HG03025 (cell line): ENCODE measurements around the gene CHTF8.
"Not testable (repeated sequence)": the region's sequence is repeated elsewhere in the genome, so short reads cannot be mapped to it uniquely, and the experiment has no call there.

Source experiments
- ATAC-seq: cut with Tn5 transposase; IDR thresholded peaks from one replicate; pipeline ENCODE4 v1.9.1; 2021; ENCODE audit warnings: mild to moderate bottlenecking, moderate library complexity; ENCODE audit not compliant: unreplicated experiment, low FRiP score

Gene CHTF8

DNA sequence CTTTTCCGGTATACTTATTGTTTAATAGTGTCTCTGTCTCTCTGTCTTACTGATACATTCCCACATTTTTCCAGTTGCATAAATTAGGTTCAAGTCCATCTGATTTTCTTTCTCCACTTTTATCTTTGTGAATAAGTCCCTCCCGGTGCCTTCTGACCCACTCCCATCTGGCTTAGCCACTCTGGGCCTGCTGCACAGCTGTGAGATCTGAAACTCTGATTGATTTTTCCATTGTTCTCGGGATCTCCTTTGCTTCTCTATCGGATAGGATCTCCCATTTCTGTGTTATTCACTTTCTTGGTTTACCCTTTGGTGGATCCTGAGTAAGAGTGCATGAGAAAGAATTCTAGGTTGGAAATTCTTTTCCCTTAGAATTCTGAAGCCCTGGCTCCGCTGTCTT, 8.6 kb upstream of the CHTF8 start:
- no peak for ATAC-seq

DNA sequence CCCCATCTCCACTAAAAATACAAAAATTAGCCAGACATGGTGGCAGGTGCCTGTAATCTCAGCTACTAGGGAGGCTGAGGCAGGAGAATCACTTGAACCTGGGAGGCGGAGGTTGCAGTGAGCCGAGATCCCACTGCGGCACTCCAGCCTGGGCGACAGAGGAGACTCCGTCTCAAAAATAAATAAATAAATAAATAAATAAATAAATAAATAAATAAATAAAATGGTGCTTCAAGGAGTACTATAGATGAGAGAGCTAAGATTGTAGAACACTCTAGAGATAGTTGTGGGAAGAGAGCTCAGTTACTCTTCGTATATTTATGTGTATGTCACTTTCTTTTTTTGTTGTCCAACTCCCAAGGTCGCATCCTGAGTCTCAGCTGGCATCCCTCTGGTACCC, 7.1 kb upstream of the CHTF8 start:
- ATAC-seq = not testable (repeated sequence)

DNA sequence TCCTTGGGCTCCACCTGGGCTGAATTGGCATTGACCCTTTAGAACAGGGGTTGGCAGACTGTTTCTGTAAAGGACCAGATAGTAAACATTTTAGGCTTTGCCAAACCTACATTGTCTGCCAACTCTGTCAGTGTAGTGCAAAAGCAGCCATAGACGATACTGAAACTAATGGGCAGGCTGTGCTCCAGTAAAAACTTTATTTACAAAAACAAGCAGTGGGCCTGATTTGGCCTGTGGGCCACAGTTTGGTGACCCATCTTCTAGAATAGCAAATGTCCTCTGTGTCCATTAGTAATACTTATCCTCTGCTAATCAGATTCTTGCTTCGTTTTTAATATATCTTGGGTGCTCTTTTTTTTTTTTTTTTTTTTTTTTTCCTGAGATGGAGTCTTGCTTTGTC, 6.2 kb upstream of the CHTF8 start:
- no peak for ATAC-seq

DNA sequence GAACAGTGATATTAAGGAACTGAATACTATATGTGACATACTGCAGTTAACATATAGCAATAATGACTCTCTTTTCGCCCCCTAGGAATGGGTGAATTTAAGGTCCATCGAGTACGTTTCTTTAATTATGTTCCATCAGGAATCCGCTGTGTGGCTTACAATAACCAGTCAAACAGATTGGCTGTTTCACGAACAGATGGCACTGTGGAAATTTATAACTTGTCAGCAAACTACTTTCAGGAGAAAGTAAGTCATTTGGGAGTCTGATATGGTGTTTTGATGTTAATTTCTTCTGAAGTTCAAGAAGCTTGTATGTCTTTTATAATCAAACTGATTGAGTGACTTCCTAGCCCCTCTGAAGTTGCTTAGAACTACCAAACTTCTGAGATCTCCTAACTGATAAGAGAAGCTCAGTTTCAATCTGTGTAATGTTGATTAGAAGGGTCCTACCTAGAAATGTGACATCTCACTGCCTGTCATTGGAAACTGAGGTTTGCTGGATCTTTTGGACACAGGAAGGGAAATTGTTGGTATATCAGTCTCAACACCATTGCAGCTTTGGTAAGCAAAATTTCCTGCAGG, 1.1 kb upstream of the CHTF8 start:
- no peak for ATAC-seq

DNA sequence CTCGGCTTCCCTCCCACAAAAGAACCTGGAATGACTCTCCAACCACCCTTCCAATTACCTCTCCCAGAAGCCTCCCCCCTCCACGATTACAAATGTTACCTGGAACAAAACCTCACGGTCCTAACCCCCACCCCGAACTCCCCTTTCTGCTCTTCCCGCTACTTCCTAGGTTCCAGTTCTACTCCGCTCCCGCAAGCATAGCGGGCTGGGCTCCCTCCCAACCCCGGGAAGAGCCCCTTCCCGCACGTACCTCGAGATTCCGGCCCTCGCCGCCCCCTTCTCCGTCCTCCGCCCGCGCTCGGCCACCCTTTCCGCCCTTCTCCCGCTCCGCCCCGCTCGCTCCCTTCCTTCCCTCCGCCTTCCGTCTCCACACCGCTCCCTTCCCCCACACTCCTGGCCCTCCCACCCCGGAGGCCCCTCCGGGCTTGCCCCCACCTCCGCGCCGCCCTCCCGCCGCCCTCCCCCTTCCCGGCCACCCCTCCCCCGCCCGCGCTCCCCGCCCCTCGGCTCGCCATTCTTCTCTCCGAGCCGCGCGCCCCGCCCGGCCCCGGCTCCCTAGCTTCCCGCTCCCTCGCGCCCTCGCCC, 457 bp downstream of the CHTF8 start:
- ATAC-seq = no peak

DNA sequence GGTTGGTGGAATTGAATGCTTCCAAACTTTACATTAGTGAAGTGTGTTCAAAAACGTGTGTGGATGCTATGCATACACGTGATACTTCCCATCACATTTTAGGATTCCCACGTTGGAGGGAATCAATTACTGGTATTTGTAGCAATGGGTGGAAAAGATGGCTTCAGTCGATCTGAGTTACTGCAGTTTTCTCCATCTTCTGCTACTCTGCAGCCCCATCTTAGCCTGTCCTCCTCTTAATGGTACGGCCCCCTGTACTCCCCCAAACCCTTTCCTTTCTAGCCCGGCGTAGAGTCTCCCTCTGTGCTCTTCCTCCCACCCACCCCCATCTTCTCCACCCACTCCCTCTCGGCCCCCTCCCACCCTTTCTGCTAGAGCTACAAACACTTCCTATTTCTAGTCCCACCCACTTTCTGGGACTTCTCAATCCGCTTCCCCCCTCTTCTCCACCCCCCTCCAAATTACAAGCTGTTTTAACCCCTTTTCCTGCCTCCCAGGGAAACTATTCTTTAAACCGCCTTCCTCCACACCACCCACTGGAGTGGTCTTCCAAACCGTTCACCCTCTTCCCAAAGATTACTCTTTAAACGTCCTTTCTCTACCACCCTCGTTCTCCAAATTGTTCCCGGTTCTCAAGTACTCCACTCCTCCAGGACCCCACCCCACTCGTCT, 1.1 kb downstream of the CHTF8 start:
- no peak for ATAC-seq

DNA sequence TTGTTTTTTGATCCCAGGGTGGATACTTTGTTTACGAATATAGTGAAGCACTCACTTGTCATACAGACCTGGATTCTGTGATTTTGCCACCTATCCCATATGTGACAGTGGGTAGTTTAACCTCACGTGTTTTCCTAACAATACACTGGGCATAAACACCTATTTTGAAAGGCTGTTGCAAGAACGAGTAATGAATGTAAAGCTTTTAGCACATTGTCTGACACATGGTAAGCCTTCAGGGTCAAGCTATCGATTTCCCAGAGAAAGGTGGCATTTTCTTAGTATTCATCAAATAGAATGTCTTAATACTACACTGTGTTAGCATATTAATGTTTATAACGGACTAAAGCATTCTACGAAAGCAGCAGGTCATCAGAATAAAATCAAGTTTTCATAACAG, 1.9 kb downstream of the CHTF8 start:
- no peak for ATAC-seq

DNA sequence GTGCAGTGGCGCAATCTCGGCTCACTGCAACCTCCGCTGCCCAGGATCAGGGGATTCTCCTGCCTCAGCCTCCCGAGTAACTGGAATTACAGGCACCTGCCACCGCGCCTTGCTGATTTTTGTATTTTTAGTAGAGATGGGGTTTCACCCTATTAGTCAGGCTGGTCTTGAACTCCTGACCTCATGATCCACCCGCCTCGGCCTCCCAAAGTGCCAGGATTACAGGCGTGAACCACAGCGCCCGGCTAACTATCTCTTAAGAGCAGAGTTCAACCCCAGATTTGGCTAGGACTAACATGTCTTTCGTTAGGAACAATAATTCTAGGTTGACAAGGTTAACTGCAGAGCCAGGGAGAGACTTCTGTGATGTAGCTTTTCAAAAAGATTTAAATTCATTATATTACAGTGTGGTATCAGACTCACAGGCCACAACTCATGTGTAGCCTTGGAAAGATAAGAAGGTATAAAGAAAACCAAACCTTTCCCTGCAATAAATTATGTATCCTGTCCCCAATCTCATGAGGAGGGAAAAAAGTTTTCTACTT, 4.3 kb downstream of the CHTF8 start:
- ATAC-seq = no peak

DNA sequence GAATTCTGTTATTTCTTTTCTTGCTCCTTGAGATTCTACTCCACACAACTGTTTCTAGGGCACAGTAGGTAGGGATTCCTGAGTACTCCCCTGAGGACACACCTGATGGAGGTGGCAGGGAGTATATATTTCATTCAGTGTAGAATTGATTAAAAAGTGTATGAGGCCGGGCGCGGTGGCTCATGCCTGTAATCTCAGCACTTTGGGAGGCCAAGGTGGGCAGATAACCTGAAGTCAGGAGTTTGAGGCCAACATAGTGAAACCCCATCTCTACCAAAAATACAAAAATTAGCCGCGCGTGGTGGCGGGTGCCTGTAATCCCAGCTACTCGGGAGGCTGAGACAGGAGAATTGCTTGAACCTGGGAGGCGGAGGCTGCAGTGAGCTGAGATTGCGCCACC, 5.6 kb downstream of the CHTF8 start:
- not testable (repeated sequence) for ATAC-seq

DNA sequence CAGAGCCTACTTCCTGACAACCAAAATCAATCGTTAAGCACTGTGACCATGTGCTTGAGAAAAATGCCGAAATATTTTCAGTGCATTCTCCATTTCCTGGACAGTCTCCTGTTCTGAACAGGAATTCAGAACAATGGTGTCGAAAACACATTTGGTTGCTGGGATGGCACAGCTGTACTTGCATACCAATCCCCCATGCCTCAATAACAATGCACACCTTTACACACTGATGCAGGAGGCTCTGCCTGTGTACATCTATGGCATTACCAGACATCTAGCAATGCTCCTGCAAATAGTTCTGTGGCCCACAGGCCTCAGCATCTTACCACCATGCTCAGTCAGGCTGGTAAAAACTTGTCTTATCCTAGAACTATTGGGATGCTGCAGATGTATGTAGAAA, 6.2 kb downstream of the CHTF8 start:
- ATAC-seq = no peak

DNA sequence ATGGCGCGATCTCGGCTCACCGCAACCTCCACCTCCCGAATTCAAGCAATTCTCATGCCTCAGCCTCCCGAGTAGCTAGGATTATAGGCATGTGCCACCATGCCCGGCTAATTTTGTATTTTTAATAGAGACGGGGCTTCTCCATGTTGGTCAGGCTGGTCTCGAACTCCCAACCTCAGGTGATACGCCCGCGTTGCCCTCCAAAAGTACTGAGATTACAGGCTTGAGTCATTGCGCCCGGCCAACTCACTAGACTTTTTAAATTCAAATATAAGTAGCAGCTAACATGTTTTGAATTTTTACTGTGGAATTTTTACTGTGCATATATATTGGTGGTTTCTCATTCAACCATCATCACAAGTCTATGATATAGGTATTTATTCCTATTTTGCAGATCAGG, 7.4 kb downstream of the CHTF8 start:
- not testable (repeated sequence) for ATAC-seq

DNA sequence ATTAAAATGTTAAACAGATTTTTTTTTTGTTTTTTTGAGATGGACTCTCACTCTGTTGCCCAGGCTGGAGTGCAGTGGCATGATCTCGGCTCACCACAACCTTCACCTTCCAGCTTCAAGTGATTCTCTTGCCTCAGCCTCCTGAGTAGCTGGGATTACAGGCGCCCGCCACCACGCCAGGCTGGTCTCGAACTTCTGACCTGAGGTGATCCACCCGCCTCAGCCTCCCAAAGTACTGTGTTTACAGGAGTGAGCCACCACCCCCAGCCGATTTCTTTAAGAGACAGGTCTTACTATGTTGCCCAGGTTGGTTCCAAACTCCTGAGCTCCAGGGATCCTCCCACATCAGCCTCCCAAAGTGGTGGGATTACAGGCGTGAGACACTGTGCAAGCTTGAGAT, 8.0 kb downstream of the CHTF8 start:
- not testable (repeated sequence) for ATAC-seq

DNA sequence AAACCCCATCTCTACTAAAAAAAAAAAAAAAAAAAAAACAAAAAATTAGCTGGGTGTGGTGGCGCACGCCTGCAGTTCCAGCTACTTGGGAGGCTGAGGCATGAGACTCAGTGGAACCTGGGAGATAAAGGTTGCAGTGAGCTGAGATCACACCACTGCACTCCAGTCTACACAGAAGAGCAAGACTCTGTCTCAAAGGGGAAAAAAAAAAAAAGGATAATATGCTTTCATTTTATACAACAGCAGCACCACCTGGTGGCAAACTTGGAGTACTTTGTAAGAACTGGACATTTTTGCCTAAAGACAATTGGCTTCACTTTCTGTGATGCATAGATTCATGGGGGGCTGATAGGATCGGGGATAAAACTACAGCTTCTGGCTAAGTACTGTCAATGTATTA, 8.5 kb downstream of the CHTF8 start:
- no peak for ATAC-seq

DNA sequence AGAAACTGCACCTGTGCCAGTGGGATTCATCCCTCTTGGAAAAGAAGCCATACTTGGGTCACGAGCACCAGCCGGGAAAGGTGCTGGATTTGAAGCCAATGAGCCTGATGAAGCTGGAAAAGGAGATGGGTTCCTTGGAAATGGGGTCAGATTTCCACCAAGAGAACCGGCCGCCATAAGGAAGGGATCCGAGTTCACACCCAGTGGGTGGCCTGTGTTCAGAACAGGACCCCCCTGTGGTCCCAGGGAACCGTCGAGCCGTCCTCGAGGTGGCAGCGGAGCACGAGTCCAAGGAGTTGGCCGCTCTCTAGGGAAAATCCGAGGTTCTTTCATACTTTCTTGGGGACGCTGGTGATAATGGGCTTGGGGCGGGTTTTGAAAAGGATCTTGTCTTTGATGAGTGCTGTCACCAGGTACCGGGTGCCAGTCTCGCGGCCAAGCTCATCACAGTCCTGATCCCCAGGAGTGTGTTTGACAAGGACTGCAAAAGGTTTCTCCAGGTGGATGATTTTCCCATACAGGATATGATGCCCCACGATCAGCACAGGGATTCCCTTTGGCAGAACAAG, 12.2 kb downstream of the CHTF8 start:
- no peak for ATAC-seq

DNA sequence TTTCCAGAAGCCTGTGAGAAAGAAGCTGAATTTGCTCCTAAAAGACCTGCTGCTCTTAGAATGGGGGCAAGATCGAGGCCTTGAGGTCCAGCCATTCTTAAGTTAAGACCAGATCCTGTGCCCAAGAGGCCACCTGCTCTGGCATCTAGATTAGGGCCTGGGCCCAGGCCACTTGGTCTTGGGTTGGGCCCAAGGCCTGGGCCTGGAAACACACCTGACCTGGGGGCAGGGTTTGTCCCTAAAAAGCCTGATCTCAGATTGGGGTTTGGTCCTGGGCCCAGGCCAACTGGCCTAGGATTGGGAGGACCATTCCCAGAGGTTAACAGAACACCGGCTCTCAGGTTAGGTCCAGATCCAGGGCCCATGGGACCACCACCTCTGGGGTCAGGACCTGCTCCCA, 12.9 kb downstream of the CHTF8 start:
- no peak for ATAC-seq

DNA sequence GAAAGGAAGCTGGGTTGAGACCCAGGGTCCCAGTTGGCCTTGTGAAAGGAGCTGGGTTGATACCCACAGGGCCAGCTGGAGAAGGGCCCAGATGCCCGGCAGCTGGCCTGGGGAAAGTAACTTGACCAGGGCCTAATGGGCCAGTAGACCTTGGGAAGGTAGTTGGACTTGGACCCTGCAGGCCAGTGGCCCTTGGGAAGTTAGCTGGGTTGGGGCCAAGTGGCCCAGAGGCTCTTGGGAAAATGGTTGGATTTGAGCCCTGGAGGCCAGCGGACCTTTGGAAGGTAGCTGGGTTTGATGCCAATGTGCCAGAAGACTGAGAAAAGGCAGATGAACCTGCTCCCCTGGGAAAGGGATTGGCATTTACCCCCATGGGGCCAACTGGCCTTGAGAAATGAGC, 13.4 kb downstream of the CHTF8 start:
- ATAC-seq = no peak

DNA sequence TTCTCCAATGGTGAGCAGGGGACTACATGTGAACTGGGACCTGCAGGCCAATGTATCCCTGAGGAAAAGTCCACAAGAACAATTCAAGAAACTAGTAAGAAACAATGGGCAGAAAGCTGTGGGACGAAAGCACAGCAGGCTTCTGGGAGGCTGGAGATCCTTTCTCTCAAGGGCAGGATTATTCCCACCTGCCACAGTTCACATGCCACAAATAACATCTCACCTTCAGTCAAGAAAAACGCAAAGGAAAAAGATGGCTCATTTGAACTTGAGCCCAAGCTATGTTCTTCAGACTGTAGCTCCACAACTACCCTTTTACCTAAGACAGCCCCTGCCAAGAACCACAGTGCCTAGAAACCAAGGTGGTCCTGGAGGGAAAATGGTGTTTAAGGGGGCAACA, 13.9 kb downstream of the CHTF8 start:
- ATAC-seq = no peak

DNA sequence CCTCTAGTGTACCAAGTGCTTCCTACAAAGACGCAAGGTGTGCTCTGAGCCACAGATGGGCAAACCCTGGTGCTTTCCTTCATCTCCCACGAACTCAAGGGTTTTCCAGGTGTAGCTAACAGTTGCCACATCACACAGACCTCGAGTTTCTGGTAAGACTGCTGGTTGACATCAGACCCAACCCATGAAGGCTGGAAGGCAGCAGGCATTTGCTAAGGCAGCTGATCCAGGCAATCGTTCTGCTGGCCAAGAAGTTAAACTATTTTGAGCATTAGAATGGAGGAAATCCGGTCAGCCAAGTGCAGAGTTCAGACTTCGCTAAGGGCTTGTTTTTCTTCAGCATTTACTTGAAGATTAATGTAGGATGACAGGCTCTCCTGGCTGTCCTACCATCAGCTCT, 15.5 kb downstream of the CHTF8 start:
- no peak for ATAC-seq

DNA sequence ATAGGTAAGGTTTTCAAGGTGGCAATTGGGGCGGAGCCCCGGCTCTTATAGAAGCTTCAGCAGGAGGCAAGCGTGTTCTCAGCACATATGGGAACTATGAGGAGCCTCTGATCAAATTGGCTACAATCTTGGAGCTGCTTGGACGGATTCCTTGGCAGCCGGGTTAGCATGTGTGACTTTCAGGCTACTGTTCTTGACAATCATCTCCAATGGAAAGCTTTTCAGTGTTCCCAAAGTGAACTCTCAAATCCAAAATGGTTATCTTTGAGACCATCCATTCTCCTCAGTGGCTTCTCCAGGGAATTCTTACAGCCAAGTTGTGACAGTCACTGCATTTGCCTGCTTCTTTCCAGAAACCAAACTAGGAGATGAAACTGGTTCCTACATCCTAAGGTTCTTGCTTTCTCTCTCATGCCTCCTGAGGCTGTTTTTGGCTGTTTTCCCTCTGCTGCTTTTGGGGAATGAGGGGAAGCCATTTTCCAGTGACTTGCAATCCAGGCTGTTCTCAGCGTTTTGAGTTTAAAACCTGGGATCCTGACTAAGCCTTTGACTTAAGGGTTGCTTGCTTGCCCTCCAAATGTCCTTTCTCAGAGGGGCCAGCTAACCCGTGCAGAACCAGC, 16.0 kb downstream of the CHTF8 start:
- no peak for ATAC-seq

DNA sequence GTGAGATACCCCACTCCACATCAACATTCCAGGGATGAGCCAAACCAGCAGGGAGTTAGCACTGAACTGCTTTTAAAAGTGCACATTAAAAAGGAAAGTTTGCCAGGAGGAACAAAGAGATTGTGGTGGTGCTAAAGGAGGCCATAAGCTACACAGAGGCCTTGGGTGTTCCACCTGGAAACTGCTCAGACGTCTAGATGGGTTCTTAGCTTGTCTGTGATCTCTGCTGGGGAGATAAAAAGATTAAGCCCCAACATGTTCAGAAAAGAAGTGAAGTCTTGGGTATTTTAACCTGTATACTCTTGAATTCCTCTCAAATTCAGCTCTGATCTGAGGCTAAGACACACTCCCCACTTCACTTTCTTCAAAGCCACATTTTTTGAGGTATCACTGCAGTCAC, 16.6 kb downstream of the CHTF8 start:
- ATAC-seq = no peak

DNA sequence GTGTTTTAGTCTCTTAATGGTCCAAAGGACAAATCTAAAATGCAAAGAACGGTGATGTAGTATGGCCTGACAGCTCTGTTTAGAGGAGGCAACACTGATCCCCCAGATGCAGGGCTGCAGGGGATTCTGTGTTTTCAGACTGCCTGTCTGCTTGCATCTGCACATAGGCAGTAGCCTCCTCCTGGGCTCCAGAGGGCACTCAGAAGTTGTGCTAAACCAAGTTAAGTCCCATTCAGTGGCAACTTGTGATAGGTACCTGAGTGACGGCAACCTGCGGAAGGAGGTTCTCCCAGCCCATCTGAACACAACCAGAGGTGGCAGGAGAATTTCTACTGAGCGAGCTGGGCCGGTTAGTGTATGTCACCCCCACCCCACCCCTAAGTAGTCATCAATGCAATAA, 17.0 kb downstream of the CHTF8 start:
- no peak for ATAC-seq
